ENCODE data around the gene DGKG.

Gene DGKG

DNA sequence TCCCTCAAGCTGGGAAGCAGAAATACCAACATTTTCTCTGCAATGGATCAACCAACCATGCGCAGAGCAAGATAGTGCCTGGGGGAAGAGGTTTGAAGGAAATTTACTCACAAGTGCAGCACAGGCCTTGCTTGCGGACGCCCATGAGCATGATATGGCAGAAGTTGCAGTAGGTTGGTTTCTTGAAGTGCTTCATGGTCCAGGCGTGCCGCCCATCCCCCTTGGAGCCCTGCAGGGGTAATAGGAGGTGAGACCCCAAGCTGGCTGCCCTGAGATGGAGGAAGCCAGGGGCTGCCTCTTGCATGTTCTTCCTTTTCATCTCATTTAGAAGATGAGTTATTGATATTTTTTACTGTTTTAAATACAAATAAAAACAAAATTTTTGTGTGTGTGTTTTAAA is 86.6 kb downstream of the DGKG start:
- no peak for DNase-seq (ENCODE audit: low read depth)

- DNase-seq (ENCODE audit: low read depth) = no peak
Measured at GRCh38 chr3:186273586-186273985, 88.4 kb downstream of the DGKG start.

- no peak for DNase-seq (ENCODE audit: low read depth)
Measured at GRCh38 chr3:186270701-186271100, 91.3 kb downstream of the DGKG start.

- no peak for DNase-seq (ENCODE audit: low read depth)
Measured at GRCh38 chr3:186268616-186269448, 93.2 kb downstream of the DGKG start.

DNA sequence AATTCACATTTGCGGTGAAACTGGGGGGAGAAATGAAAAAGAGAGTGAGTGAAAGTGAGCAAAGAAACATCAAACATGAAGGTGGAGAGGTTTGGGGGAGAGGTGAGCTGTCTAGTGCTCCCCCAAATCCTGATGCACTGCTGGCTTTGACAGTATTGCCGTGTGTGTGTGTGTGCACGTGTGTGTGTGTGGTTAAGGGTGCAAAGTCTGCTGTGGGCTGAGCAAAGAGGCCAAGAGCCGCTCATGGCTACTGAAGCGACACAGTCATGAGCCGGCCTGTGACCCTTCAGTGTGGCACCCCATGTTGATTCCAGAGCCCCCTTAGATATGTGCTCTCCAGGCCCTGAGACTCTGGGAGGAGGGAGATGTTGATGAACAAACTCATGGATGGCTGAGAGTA is 94.3 kb downstream of the DGKG start:
- no peak for DNase-seq (ENCODE audit: low read depth)

DNA sequence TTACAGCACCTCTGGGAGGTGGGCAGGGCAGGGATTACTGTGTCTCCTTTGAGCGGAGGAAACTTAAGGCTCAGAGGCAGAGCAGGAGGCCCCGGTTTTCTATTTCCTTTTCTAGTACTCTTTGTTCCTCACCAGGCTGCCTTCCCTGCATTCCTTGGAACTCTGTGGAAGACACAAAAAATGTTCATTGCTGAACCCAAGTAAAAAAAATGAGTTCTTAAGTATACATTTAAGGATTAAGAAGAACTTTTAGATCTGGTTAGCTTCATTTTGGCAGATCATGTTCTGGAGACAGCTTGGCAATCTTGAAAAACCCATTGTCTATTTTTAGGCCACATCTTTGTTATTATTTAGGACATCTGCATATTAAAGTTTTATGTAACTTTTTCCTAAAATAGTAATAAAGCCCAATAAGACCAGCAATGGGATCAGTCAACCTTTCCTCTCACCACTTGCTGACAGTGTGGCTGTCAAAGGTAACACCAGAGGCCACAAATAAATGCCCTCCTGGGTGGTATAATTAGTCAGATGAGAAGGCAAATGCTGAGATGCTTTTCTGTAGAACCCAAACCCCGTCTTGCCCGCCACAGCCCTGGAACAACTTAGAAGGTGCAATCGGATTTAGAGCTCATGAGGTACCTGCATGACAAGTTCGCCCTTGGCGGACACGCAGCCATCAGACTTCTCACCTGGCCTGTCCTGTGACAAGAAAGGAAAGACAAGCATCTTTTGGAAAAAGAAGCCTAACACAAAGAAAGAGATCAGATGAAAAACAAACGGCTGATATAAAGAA is 97.2 kb downstream of the DGKG start:
- no peak for DNase-seq (ENCODE audit: low read depth)

DNA sequence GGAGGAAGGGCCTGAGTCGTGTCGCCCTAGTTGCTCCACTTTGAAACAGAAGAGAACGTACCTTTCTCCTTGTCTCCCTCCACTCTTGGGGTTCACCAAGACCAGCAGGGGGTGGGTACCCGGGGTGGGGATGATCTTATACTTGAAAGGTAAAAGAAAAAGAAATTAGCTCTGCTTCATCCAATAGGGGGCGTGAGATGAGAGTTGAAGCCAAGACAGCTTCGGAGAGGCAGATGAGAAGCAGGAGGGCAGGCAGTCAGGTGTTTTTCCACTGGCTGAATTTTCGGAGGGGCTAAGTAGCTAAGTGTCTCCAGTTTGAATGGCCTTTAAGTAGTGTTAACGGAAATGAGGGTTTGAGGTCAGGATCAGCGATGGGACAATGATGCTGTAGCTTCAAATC is 100.4 kb downstream of the DGKG start:
- no peak for DNase-seq (ENCODE audit: low read depth)

- DNase-seq (ENCODE audit: low read depth) = no peak
Measured at GRCh38 chr3:186260726-186261125, 101.3 kb downstream of the DGKG start.

- DNase-seq (ENCODE audit: low read depth) = no peak
Measured at GRCh38 chr3:186259612-186260383, 102.2 kb downstream of the DGKG start.

DNA sequence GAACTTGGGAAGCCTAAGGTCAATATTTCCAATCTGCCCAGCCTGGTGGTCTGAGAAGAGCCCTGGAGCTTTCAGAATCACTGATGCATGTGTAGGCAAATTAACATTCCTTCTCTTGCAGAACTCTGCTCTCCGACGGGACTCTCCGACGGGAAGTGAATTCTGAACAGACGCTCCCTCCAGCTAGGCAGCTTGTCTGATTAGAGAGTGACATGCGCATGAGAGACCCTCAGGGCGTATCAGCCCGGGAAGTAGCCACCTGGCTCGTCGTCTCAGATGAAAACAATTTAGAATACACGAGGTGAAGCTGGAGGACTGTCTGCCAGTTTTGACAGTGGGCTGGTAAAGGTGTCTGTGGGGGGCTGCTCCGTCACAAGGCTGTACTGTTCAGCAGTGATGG is 103.1 kb downstream of the DGKG start:
- no peak for DNase-seq (ENCODE audit: low read depth)

DNA sequence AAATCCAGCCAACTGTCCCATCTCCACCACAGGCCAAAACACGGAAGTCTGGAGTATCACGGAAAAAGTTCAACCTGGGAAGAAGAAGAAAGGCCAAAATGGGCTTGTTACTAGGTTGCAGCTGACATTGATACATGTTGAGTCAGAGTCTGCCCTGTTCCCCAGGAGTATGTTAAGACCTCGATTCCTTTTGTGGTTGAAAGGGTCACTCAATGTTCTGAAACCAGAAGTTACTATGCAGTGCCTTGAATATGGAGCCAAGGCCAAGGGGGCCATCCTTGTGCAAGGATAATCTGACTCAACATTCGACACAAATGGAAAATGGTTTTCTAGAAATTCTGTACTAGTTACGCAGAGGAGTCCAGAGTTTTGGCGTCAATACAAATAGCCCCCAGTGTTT is 104.2 kb downstream of the DGKG start:
- no peak for DNase-seq (ENCODE audit: low read depth)

GRCh38 chr3:186255703-186256331 is 106.2 kb downstream of the DGKG start:
- no peak for DNase-seq (ENCODE audit: low read depth)

DNA sequence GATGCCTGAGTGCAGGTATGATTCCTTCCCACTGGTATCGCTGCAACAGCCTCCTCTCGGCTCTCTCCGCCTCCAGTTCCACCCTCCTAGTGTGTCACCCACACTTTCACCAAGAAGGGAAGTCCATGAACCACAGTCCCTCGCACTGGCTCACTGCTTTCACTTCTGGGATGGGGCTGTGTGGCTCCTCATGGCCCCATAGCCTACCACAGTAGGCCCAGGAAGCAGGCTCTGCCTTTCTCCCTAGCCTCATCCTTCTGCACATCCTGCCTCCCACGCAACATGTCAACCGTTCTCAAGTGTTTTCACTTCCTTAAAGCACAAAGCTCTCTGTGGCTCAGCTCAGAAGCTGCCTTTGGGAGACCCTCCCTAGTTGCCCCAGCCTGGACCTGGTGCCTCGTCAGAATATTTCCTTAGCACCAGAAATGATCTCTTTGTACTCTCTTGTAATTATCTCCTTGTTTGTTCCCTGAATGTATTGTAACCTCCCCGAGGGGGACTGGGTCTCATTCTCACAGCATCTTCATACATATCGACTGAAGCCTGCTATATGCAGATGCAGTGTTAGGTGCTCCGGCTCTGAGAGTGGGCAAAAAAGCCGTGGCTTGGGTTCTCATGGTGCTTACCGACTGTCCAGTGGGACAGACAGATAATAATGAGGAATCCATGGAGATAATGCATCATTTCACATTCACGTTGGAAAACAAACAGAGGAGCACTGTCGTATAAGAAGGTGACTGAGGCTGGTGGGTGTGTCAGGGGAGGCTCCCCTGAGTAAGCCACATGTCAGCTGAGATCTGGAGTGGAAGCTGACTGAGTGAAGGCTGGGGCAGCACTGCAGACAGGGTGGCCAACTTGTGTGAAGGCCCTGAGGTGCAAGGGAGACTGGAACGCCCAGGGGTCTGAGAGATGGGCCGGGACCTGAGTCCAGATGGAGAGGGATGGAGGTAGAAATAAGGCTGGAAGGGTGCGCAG is 107.1 kb downstream of the DGKG start:
- DNase-seq (ENCODE audit: low read depth) = no peak

DNA sequence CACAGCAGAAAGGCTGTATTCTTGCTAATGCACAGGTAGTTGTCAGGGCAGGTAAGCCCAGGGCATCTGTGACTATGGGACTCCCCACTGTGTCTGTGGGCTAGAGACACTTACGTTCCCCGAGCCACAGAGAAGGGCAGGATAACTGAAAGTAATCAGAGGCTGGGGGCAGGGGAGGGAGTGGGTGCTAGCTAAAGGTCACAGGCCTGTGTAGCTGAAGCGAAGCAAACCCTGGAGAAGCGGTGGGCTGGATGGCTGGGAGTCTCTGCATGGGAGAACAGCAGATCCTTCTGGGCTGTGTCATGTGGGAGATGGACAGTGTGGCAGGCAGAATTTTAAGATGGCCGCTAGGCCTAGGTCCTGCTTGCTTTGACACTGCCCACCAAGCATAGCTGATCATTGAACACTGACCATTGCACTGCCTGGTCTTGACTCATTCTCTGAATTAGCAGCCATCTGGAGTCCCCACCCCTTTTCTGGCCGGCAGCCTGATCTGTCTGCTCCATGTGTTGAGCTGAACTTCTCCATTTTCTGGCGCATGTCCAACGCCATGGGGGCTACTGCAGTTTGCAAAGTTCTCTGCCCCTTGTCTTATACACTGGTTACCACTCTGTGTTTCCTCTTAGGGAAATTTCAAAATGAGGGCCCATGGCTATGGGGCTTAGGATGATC is 110.0 kb downstream of the DGKG start:
- no peak for DNase-seq (ENCODE audit: low read depth)

- DNase-seq (ENCODE audit: low read depth) = no peak
Measured at GRCh38 chr3:186248850-186249249, 113.2 kb downstream of the DGKG start.

- no peak for DNase-seq (ENCODE audit: low read depth)
Measured at GRCh38 chr3:186247821-186248814, 113.9 kb downstream of the DGKG start.

DNA sequence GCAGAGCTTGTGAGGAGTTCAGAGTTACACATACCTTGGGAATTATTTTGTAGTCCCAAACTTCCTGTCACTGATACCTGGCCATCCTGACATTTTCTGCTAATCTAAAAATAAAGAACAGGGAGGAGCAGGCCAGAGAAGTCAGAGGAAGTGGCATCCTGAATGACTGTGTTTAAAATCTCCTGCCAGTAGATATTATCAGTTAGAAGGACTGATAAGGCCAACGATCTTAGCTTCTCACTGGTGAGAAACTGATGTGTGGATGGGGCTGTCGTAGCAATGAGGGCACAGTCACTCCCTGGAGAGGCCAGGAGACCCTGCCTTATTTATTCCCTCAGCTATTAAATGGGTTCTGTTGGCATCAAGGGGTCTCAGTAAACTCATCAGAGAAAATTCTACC is 115.1 kb downstream of the DGKG start:
- DNase-seq (ENCODE audit: low read depth) = no peak

DNA sequence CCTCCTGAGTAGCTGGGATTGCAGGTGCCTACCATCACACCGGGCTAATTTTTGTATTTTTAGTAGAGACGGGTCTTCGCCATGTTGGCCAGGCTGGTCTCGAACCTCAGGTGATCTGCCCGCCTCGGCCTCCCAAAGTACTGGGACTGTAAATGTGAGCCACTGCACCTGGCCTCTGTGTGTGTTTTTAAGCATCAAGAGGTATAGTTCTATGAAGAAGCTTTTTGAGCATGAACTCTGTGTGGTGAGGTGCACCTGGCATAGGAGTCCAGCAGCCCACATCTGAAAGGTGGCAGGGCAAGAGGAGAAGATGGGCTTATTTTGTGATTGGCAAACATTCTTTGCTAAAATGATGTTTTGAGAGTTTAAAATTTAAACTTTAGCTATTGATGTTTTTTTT is 118.0 kb downstream of the DGKG start:
- DNase-seq (ENCODE audit: low read depth) = no peak
